GM21528 (cell line): Measurements from ENCODE around the gene AQR.
"Not testable (repeated sequence)": the region's sequence is repeated elsewhere in the genome, so short reads cannot be mapped to it uniquely, and the experiment has no call there.

Experiments used
- ATAC-seq: cut with Tn5 transposase; IDR thresholded peaks from one replicate; pipeline ENCODE4 v1.9.1; 2021; ENCODE audit warnings: mild to moderate bottlenecking, moderate library complexity; ENCODE audit not compliant: unreplicated experiment, low FRiP score

AQR gene

DNA sequence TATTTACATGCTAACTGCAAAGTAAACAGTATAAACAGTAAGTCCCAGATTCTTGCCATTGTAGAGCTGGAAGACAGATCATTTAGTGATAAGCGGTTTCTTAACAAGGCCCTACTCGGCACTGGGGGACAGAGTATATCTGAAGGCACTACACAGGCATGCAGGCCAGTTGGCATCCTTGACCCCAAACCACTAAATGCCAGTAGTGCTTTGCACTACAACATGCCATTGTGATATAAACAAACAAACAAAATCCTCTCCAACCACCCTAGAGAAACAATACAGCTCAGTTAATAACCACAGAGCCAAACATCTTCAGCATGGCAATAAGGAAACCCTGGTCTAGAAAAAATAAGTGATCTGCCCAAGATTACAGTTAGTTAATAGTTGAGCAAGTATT lies 5.3 kb downstream of the AQR start:
- ATAC-seq = no peak

- ATAC-seq = no peak
Observed at GRCh38 chr15:34953851-34954250, 15.7 kb downstream of the AQR start.

DNA sequence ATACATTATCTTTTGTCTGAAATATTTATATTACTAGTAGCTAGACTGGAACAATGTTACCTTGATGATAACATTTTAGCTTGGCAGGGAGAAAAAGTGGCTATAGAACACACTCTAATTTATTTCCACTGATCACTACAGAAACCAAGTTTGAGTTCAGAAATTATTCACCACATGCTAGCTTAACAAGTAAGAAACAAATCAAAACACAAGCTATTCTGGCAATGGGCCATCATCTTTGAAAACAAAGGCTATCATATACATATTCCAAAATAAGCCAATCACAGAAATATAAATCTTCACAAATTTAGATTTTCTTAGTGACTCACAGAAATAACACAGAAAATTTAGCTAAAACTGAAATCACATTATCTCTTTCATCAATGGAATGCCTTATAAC lies 17.1 kb downstream of the AQR start:
- ATAC-seq = no peak

DNA sequence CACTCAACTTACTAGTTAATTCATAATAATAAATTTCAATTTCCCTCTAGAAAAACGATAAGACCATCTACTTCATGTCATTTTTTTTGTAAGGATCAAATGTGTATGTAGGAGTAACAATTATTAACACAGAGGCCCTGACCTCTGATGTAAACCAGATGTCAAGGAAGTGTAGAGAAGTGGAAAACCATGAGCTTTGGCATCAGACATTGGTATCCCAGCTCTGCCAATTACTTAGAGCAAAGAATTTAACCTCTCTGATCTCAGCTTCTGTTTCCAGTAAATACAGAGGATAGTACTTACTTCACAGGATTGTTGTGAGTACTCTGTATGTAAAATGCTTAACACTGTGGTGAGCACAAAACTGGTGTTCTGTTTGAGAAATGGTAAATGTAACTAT lies 17.5 kb downstream of the AQR start:
- no peak for ATAC-seq

- no peak for ATAC-seq
Observed at GRCh38 chr15:34944936-34945335, 24.6 kb downstream of the AQR start.

DNA sequence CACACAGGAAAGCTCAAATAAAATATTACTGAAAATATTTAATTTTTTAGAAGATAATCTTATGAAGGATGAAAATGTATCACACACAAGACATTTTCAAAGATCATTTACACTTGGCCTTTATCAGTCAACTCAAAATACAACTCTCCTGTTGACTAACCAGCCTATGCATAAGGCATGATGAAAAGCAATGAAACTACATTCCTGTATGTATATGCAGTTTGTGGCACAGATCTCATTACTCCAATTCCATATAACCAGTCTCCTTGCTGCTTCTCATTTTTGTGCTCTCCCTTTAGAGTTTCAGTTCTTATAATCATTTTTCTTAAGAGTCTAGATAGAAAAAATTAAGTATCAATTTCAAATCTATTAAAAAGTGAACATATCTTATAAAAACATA lies 25.8 kb downstream of the AQR start:
- no peak for ATAC-seq

DNA sequence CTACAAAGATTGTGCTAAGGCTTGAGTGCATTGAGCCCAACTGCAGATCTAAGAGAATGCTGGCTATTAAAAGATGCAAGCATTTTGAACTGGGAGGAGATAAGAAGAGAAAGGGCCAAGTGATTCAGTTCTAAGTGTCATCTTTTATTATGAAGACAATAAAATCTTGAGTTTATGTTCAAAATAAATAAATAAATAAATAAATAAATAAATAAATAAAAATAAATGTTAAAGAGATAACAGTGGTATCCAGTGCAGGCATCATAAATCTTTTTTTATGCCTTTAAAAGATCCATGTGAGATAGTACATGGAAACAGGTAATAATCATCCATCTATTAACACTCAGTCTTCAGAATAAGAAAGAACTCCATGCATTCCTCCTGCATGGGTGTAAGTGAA lies 26.3 kb downstream of the AQR start:
- ATAC-seq = not testable (repeated sequence)

DNA sequence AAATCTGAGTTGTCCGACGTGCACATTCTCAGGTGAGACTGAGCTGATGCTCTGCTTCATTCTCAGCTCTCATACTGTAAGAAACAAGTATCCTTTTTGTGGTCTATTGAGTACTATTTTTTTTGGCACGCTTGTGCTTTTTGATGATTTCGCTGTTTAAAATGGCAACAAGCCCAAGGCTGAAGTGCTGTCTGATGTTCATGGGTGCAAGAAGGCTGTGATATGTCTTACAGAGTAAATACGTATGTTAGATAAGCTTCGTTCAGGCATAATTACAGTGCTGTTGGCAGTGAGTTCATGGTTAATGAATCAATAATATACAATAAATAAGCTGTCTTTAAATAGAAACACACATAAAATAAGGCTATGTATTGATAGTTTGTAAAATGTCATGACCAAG lies 27.2 kb downstream of the AQR start:
- no peak for ATAC-seq

DNA sequence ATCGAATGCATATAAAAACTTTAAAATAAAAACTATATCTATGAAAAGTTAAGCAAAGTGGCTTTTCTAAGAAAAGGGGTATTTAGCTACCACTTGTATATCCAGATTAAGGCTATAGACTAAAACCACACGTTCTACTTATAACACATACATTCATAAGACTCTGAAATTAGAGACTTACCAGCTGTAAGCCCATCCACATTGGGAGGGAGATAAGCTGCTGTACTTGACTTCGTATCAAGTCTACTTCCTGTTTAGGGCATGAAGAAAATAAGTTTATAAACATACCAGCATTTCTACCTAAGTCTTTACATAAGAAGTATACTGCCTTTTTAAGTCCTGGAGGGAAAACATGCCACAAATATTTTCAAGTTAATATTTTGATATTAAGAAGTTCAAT lies 27.7 kb downstream of the AQR start:
- ATAC-seq = no peak

DNA sequence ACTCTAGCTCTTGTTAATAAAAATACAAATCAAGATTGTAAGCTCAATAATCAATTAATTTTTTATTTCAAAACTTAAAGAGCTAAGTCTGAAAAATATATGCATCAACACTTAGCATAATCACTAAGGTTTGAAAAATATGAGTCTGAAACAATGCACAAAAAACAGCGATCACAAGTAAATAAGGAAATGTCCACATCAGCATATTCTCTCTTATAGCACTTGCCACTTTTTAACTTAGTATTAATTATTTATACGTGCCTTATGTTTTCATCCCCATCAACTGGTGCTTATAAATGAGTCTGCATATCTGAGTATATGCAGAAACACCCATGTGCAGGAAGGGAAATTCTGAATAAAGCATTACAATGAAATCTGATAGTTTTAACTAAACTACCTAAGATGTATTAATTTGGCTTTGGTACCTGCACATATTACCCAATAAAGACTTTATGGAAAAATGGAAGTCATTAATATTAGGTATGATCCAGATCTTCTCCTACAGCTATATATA lies 28.3 kb downstream of the AQR start:
- no peak for ATAC-seq

- no peak for ATAC-seq
Observed at GRCh38 chr15:34933432-34933975, 36.0 kb downstream of the AQR start.

GRCh38 chr15:34928349-34928748 lies 41.2 kb downstream of the AQR start:
- not testable (repeated sequence) for ATAC-seq

- ATAC-seq = no peak
Observed at GRCh38 chr15:34927726-34928125, 41.8 kb downstream of the AQR start.

GRCh38 chr15:34914317-34914716 lies 55.2 kb downstream of the AQR start:
- no peak for ATAC-seq

- ATAC-seq = no peak
Observed at GRCh38 chr15:34905047-34905446, 64.5 kb downstream of the AQR start.

GRCh38 chr15:34904527-34904926 lies 65.0 kb downstream of the AQR start:
- no peak for ATAC-seq

- no peak for ATAC-seq
Observed at GRCh38 chr15:34900748-34901147, 68.8 kb downstream of the AQR start.

GRCh38 chr15:34896183-34896582 lies 73.4 kb downstream of the AQR start:
- no peak for ATAC-seq

- no peak for ATAC-seq
Observed at GRCh38 chr15:34893967-34894366, 75.6 kb downstream of the AQR start.

DNA sequence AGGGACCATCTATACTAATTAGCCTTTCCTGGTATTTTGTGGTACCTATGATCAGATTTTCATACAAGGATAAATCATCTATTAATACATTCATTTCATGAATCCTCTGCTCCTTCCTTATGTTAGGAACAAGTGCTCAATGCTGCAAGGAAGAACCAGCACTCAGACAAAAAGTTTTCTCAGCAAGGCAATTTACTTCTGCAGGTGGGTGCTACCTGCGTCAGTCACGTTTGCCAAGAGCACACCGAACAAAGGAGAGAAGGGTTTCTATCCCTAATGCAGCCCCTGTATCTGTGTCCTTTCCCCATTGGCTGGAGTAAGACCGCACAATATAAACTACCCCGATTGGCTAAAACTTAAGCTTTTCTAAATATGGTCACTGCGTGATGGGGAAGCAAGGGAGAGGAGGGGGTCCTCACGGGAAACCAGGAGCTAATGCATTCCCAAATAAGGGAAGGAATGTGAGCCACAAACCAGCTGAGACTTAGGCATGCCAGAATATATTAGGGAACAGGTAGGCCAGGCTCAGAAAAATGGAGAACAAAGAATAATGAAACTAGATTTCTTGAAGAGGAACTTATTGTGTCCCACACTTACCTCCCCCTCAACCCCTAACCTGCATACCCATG lies 76.5 kb downstream of the AQR start:
- ATAC-seq = no peak

DNA sequence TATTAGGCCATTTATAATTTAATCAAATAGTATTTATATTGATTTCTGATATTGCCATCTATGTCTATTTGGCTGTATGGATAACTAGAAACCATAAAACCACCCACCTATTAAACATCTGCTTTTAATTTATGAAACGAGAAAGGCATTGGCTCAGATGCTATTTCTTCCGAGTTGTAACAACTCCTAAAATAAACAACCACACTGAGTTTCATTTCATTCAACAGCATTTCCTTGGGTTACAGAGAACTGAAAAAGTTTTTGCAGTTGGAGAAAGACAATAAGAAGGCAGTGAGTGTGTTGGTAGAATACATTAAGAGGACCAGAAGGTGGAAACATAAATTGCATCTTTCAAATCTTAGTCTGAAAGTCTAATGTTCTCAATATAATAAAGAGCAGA lies 79.1 kb downstream of the AQR start:
- no peak for ATAC-seq

- no peak for ATAC-seq
Observed at GRCh38 chr15:34889476-34889875, 80.1 kb downstream of the AQR start.

DNA sequence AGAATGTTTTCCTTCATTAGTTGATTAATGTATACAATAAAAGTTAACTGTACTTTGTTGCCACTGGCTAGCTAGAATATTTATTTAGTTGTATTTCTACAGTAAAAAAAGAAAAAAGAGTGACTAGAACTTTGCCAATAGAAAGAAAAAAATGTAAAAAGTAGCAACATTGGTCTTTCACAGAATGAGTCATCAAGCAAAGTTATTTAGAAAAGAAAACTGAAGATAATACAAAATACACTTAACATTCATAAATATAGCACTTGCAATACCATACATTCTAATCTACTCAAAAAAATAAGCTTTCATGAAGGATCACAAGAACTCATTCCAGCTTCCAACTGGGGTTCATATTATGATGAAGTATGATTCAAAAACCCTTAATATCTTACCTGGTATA lies 83.4 kb downstream of the AQR start:
- ATAC-seq = no peak
